Gastroesophageal sphincter (tissue), 4 donors: Measurements from ENCODE around the gene MPDU1. TPM values are rescaled to one million over a fixed set of nuclear protein-coding genes. Genes with fewer than 3 reads are reported as not detected.
"Not testable (repeated sequence)": the region's sequence is repeated elsewhere in the genome, so short reads cannot be mapped to it uniquely, and the experiment has no call there.

Experiments
- ATAC-seq: fragments of 150-250 bp; one replicate; pipeline ENCODE4 v1.9.1; 2016; ENCODE audit warnings: mild to moderate bottlenecking, moderate library complexity
- H3K27ac ChIP-seq, 4 donors: fragments of 200-600 bp; sonication (generic) in 3 of 4; 1 replicate in 3 of 4; 2 replicates in 1 of 4; pipeline ENCODE4 v1.5.1; 2016 to 2019
- H3K27me3 ChIP-seq: fragments of 200-600 bp; sonication (generic); one replicate; pipeline ENCODE4 v1.5.1; 2019
- H3K36me3 ChIP-seq, 2 donors: fragments of 200-600 bp; sonication (generic); one replicate each; pipeline ENCODE4 v1.5.1; 2019; ENCODE audit warnings: control low read depth in 1 of 2
- H3K4me1 ChIP-seq, 3 donors: fragments of 200-600 bp; sonication (generic); 1 replicate in 2 of 3; 2 replicates in 1 of 3; pipeline ENCODE4 v1.5.1; 2016 to 2019; ENCODE audit warnings: control low read depth in 2 of 3
- H3K4me3 ChIP-seq, 2 donors: fragments of 200-600 bp; sonication (generic); one replicate each; pipeline ENCODE4 v1.5.1; 2019; ENCODE audit warnings: mild to moderate bottlenecking in 1 of 2, moderate library complexity in 1 of 2
- H3K9me3 ChIP-seq, 3 donors: fragments of 200-600 bp; sonication (generic); one replicate each; pipeline ENCODE4 v1.5.1; 2017 to 2019; ENCODE audit warnings: control low read depth in 2 of 3
- CTCF ChIP-seq, 4 experiments: fragments of 200-600 bp in 2 of 4; fragments of 450-650 bp in 2 of 4; sonication (generic) in 1 of 4; IDR thresholded peaks; one replicate each; pipeline ENCODE4 v1.5.1; 2017 to 2019; ENCODE audit warnings: antibody characterized with exemption in 4 of 4, mild to moderate bottlenecking in 2 of 4, moderate library complexity in 2 of 4
- EP300 ChIP-seq: sonication (generic); formaldehyde crosslinking; IDR thresholded peaks from one replicate; pipeline ENCODE4 v1.6.1; 2017; ENCODE audit warnings: antibody characterized with exemption, mild to moderate bottlenecking
- POLR2A ChIP-seq, 2 donors: fragments of 450-650 bp; IDR thresholded peaks; one replicate each; pipeline ENCODE4 v1.6.1; 2017; ENCODE audit warnings: antibody characterized with exemption in 2 of 2, mild to moderate bottlenecking in 2 of 2, moderate library complexity in 1 of 2
- POLR2AphosphoS5 ChIP-seq: sonication (generic); formaldehyde crosslinking; IDR thresholded peaks from one replicate; pipeline ENCODE4 v1.6.1; 2017; ENCODE audit warnings: antibody characterized with exemption
- WGBS, 2 donors: methylation state at CpG; one replicate each; pipeline ENCODE4 v1.1.5; 2018; ENCODE audit warnings: low coverage in 1 of 2; 5-methylcytosine and 5-hydroxymethylcytosine counted together
- total RNA-seq, 4 donors: library from RNA; depleted of rRNA; stranded (reverse); fragments of >200 nt; gene quantifications; one replicate each; pipeline ENCODE4 v1.1.0, GENCODE V29; 2016

Gene MPDU1
- total RNA-seq, 4 donors from 2014 or later, result 38.1 to 66.5 (median 51.2) TPM

GRCh38 chr17:7591596-7591995 lies 7.9 kb downstream of the MPDU1 start:
- ATAC-seq, result no peak
- no peaks in the 10 kb centered on the region for H3K27me3 ChIP-seq
- H3K36me3 ChIP-seq, result peaks cover 3 to 75% of the 10 kb centered on the region in 2 donors
- no peak for TF ChIP-seq POLR2AphosphoS5
- TF ChIP-seq EP300, result no peak
- TF ChIP-seq POLR2A (IDR thresholded peaks at IDR 0.05), result no peak
- TF ChIP-seq CTCF (IDR thresholded peaks at IDR 0.05), result no peak
- 81% methylated on average over 3 of the region's 5 CpGs; no CpG with 5 or more reads in 1 of the 2 donors for WGBS, 2 donors
- peaks cover 0 to 36% (median 13%) of the 10 kb centered on the region in 3 donors for H3K4me1 ChIP-seq
- H3K27ac ChIP-seq, result no peak overlapping the region
- no peaks in the 10 kb centered on the region for H3K9me3 ChIP-seq
- no peak overlapping the region for H3K4me3 ChIP-seq

GRCh38 chr17:7592422-7593021 lies 8.9 kb downstream of the MPDU1 start:
- no peaks in the 10 kb centered on the region for H3K9me3 ChIP-seq
- no peak for TF ChIP-seq CTCF (IDR thresholded peaks at IDR 0.05)
- ATAC-seq, result no peak
- H3K36me3 ChIP-seq, result peaks cover 3 to 75% of the 10 kb centered on the region in 2 donors
- H3K27me3 ChIP-seq, result no peaks in the 10 kb centered on the region
- no peak overlapping the region for H3K4me3 ChIP-seq
- 73 to 89% methylated on average over 2 to 11 of the region's 23 CpGs for WGBS, 2 donors
- H3K4me1 ChIP-seq, result peaks cover 0 to 26% (median 10%) of the 10 kb centered on the region in 3 donors
- H3K27ac ChIP-seq, result no peak overlapping the region

- Histone ChIP-seq H3K9me3 (no peaks in the 10 kb centered on the region), H3K27me3 (no peaks in the 10 kb centered on the region), H3K36me3 (peaks cover 3 to 77% of the 10 kb centered on the region in 2 donors), H3K4me3 (no peak overlapping the region), H3K27ac (no peak overlapping the region), H3K4me1 (peaks cover 0 to 19% (median 7%) of the 10 kb centered on the region in 3 donors)
- TF ChIP-seq EP300, result no peak
- TF ChIP-seq POLR2A (IDR thresholded peaks at IDR 0.05), result no peak
- TF ChIP-seq POLR2AphosphoS5, result no peak
- TF ChIP-seq CTCF (IDR thresholded peaks at IDR 0.05), result no peak
- ATAC-seq, result no peak
- WGBS, 2 donors, result 40 to 80% methylated on average over 1 of the region's 12 CpGs
Measured at GRCh38 chr17:7593296-7593695, 9.6 kb downstream of the MPDU1 start.

GRCh38 chr17:7597561-7597960 lies 13.9 kb downstream of the MPDU1 start:
- WGBS, 2 donors, result 100% methylated on average over 1 of the region's 5 CpGs; no CpG with 5 or more reads in 1 of the 2 donors
- H3K9me3 ChIP-seq, ATAC-seq, H3K4me1 ChIP-seq, H3K27ac ChIP-seq, H3K27me3 ChIP-seq, H3K4me3 ChIP-seq: not testable (repeated sequence)
- H3K36me3 ChIP-seq, result peaks cover 3 to 98% of the 10 kb centered on the region in 2 donors

- peaks cover 0 to 56% of the 10 kb centered on the region in 2 donors for H3K36me3 ChIP-seq
- H3K4me3 ChIP-seq, result no peak overlapping the region
- H3K9me3 ChIP-seq, result no peaks in the 10 kb centered on the region
- TF ChIP-seq CTCF (IDR thresholded peaks at IDR 0.05) (no peak), POLR2A (IDR thresholded peaks at IDR 0.05) (no peak)
- H3K4me1 ChIP-seq, result peaks cover 0 to 31% (median 0%) of the 10 kb centered on the region in 3 donors
- H3K27me3 ChIP-seq, result no peaks in the 10 kb centered on the region
- 69 to 92% methylated on average over 2 to 4 of the region's 4 CpGs for WGBS, 2 donors
- no peak for ATAC-seq
- H3K27ac ChIP-seq, result no peak overlapping the region
Measured at GRCh38 chr17:7606280-7606679, 22.6 kb downstream of the MPDU1 start.
